ENCODE measurements around the gene ZNF597.

Gene ZNF597

DNA sequence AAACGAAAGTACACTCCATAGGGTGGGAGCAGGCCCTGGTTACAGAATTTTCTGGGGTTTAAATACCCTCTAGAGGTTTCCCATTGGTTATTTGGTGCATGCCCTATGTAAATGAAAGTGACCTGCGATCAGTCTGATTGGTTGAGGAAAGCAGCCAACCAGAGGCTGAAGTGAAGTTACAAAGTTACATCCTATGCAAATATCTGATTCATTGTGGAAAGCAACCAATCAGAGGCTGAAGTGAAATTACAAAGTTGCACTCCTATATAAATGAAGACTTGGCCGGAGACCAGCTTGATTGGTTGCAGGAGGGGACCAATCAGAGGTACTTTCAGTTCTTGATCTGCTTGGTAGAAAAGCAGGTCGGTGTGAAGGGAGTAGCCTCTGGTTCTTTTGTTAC, 24.6 kb upstream of the ZNF597 start:
- DNase-seq: no peak
- no peak overlapping the region for H3K14ac ChIP-seq (ENCODE audit: low read length)
- H2BK12ac ChIP-seq (ENCODE audit: low read length): no peak overlapping the region
- H2AK5ac ChIP-seq (ENCODE audit: low read length): no peak overlapping the region
- H4K12ac ChIP-seq (ENCODE audit: low read depth, low read length): no peak overlapping the region
- H3K27ac ChIP-seq (ENCODE audit: low read depth, low read length): no peak overlapping the region
- WGBS (ENCODE audit: extremely low coverage, insufficient coverage, insufficient read length): no CpG with 5 or more reads among the region's 4 CpGs
- no peak overlapping the region for H3K9ac ChIP-seq (ENCODE audit: low read length)
- no peaks in the 10 kb centered on the region for H3K9me3 ChIP-seq (ENCODE audit: insufficient read depth, low read depth, low read length)
- H3K27me3 ChIP-seq (ENCODE audit: insufficient read depth, low read length): no peaks in the 10 kb centered on the region
- H3K23ac ChIP-seq (ENCODE audit: low read length): no peak overlapping the region
- H3K4me3 ChIP-seq (ENCODE audit: low read depth, low read length): no peak overlapping the region
- peaks cover 0 to 6% of the 10 kb centered on the region in 2 experiments for H3K4me1 ChIP-seq (ENCODE audit: control insufficient read depth in 1 of 2, insufficient read depth in 2 of 2, low read length in 2 of 2)
- H4K8ac ChIP-seq (ENCODE audit: low read depth, low read length): no peak overlapping the region
- no peak overlapping the region for H3K18ac ChIP-seq (ENCODE audit: low read length)
- no peak overlapping the region for H3K4ac ChIP-seq (ENCODE audit: low read depth, low read length)
- H2BK120ac ChIP-seq (ENCODE audit: insufficient read depth, low read length, poor library complexity): no peak overlapping the region
- H3K79me2 ChIP-seq (ENCODE audit: control insufficient read depth, insufficient read depth, low read length, poor library complexity): peaks cover 23% of the 10 kb centered on the region
- H3K79me1 ChIP-seq (ENCODE audit: low read length): no peaks in the 10 kb centered on the region
- peaks cover 16 to 20% of the 10 kb centered on the region in 2 experiments for H3K36me3 ChIP-seq (ENCODE audit: control insufficient read depth in 1 of 2, insufficient read depth in 2 of 2, low read length in 2 of 2)
- H4K91ac ChIP-seq (ENCODE audit: low read depth, low read length): no peak overlapping the region
- no peak overlapping the region for H3K4me2 ChIP-seq (ENCODE audit: low read length)
- H2AFZ ChIP-seq (ENCODE audit: insufficient read depth, low read length, poor library complexity): no peak overlapping the region
- H2BK5ac ChIP-seq (ENCODE audit: low read depth, low read length, poor library complexity): no peak overlapping the region

- no peak overlapping the region for H4K12ac ChIP-seq (ENCODE audit: low read depth, low read length)
- no peak overlapping the region for H3K4me2 ChIP-seq (ENCODE audit: low read length)
- H3K27ac ChIP-seq (ENCODE audit: low read depth, low read length): no peak overlapping the region
- H4K8ac ChIP-seq (ENCODE audit: low read depth, low read length): no peak overlapping the region
- H3K79me2 ChIP-seq (ENCODE audit: control insufficient read depth, insufficient read depth, low read length, poor library complexity): peaks cover 24% of the 10 kb centered on the region
- H3K14ac ChIP-seq (ENCODE audit: low read length): no peak overlapping the region
- no peak overlapping the region for H2AK5ac ChIP-seq (ENCODE audit: low read length)
- no CpG with 5 or more reads among the region's 8 CpGs for WGBS (ENCODE audit: extremely low coverage, insufficient coverage, insufficient read length)
- H3K36me3 ChIP-seq (ENCODE audit: control insufficient read depth in 1 of 2, insufficient read depth in 2 of 2, low read length in 2 of 2): peaks cover 16 to 19% of the 10 kb centered on the region in 2 experiments
- no peak overlapping the region for H2BK5ac ChIP-seq (ENCODE audit: low read depth, low read length, poor library complexity)
- H3K4me3 ChIP-seq (ENCODE audit: low read depth, low read length): no peak overlapping the region
- no peak overlapping the region for H2BK120ac ChIP-seq (ENCODE audit: insufficient read depth, low read length, poor library complexity)
- H2BK12ac ChIP-seq (ENCODE audit: low read length): no peak overlapping the region
- no peak overlapping the region for H3K9ac ChIP-seq (ENCODE audit: low read length)
- no peak overlapping the region for H2AFZ ChIP-seq (ENCODE audit: insufficient read depth, low read length, poor library complexity)
- H4K91ac ChIP-seq (ENCODE audit: low read depth, low read length): no peak overlapping the region
- no peaks in the 10 kb centered on the region for H3K79me1 ChIP-seq (ENCODE audit: low read length)
- H3K18ac ChIP-seq (ENCODE audit: low read length): peak overlapping the region; percentile 34
- H3K27me3 ChIP-seq (ENCODE audit: insufficient read depth, low read length): no peaks in the 10 kb centered on the region
- peaks cover 0 to 6% of the 10 kb centered on the region in 2 experiments for H3K4me1 ChIP-seq (ENCODE audit: control insufficient read depth in 1 of 2, insufficient read depth in 2 of 2, low read length in 2 of 2)
- H3K9me3 ChIP-seq (ENCODE audit: insufficient read depth, low read depth, low read length): no peaks in the 10 kb centered on the region
- H3K4ac ChIP-seq (ENCODE audit: low read depth, low read length): peak overlapping the region; percentile 73
- no peak overlapping the region for H3K23ac ChIP-seq (ENCODE audit: low read length)
- no peak for DNase-seq
Observed at GRCh38 chr16:3467182-3467581, 23.9 kb upstream of the ZNF597 start.

GRCh38 chr16:3465911-3466584, 22.7 kb upstream of the ZNF597 start:
- H3K9ac ChIP-seq (ENCODE audit: low read length): no peak overlapping the region
- H3K4me2 ChIP-seq (ENCODE audit: low read length): no peak overlapping the region
- H3K18ac ChIP-seq (ENCODE audit: low read length): no peak overlapping the region
- peaks cover 0 to 6% of the 10 kb centered on the region in 2 experiments for H3K4me1 ChIP-seq (ENCODE audit: control insufficient read depth in 1 of 2, insufficient read depth in 2 of 2, low read length in 2 of 2)
- no peak overlapping the region for H2AK5ac ChIP-seq (ENCODE audit: low read length)
- H4K8ac ChIP-seq (ENCODE audit: low read depth, low read length): no peak overlapping the region
- H3K23ac ChIP-seq (ENCODE audit: low read length): no peak overlapping the region
- no peak overlapping the region for H3K14ac ChIP-seq (ENCODE audit: low read length)
- H3K27me3 ChIP-seq (ENCODE audit: insufficient read depth, low read length): no peaks in the 10 kb centered on the region
- no peak for DNase-seq
- no peaks in the 10 kb centered on the region for H3K9me3 ChIP-seq (ENCODE audit: insufficient read depth, low read depth, low read length)
- H4K91ac ChIP-seq (ENCODE audit: low read depth, low read length): no peak overlapping the region
- H2AFZ ChIP-seq (ENCODE audit: insufficient read depth, low read length, poor library complexity): no peak overlapping the region
- H2BK120ac ChIP-seq (ENCODE audit: insufficient read depth, low read length, poor library complexity): no peak overlapping the region
- H2BK5ac ChIP-seq (ENCODE audit: low read depth, low read length, poor library complexity): no peak overlapping the region
- H3K4ac ChIP-seq (ENCODE audit: low read depth, low read length): peak overlapping the region; percentile 67
- H3K36me3 ChIP-seq (ENCODE audit: control insufficient read depth in 1 of 2, insufficient read depth in 2 of 2, low read length in 2 of 2): peaks cover 16 to 19% of the 10 kb centered on the region in 2 experiments
- WGBS (ENCODE audit: extremely low coverage, insufficient coverage, insufficient read length): no CpG with 5 or more reads among the region's 21 CpGs
- no peak overlapping the region for H3K4me3 ChIP-seq (ENCODE audit: low read depth, low read length)
- H2BK12ac ChIP-seq (ENCODE audit: low read length): no peak overlapping the region
- H3K79me2 ChIP-seq (ENCODE audit: control insufficient read depth, insufficient read depth, low read length, poor library complexity): peaks cover 30% of the 10 kb centered on the region
- no peaks in the 10 kb centered on the region for H3K79me1 ChIP-seq (ENCODE audit: low read length)
- no peak overlapping the region for H4K12ac ChIP-seq (ENCODE audit: low read depth, low read length)
- no peak overlapping the region for H3K27ac ChIP-seq (ENCODE audit: low read depth, low read length)

GRCh38 chr16:3465301-3465700, 22.0 kb upstream of the ZNF597 start:
- no peak overlapping the region for H2BK12ac ChIP-seq (ENCODE audit: low read length)
- H3K23ac ChIP-seq (ENCODE audit: low read length): no peak overlapping the region
- no peaks in the 10 kb centered on the region for H3K9me3 ChIP-seq (ENCODE audit: insufficient read depth, low read depth, low read length)
- H3K27me3 ChIP-seq (ENCODE audit: insufficient read depth, low read length): no peaks in the 10 kb centered on the region
- H2AK5ac ChIP-seq (ENCODE audit: low read length): no peak overlapping the region
- peak overlapping the region; percentile 46 for H3K4ac ChIP-seq (ENCODE audit: low read depth, low read length)
- H3K14ac ChIP-seq (ENCODE audit: low read length): no peak overlapping the region
- no peak overlapping the region for H2BK120ac ChIP-seq (ENCODE audit: insufficient read depth, low read length, poor library complexity)
- no CpG with 5 or more reads among the region's 12 CpGs for WGBS (ENCODE audit: extremely low coverage, insufficient coverage, insufficient read length)
- H3K4me2 ChIP-seq (ENCODE audit: low read length): no peak overlapping the region
- H2AFZ ChIP-seq (ENCODE audit: insufficient read depth, low read length, poor library complexity): no peak overlapping the region
- H4K12ac ChIP-seq (ENCODE audit: low read depth, low read length): peak overlapping the region; percentile 4
- no peak overlapping the region for H4K91ac ChIP-seq (ENCODE audit: low read depth, low read length)
- H3K18ac ChIP-seq (ENCODE audit: low read length): peak overlapping the region; percentile 25
- no peaks in the 10 kb centered on the region for H3K79me1 ChIP-seq (ENCODE audit: low read length)
- peaks cover 3 to 6% of the 10 kb centered on the region in 2 experiments for H3K4me1 ChIP-seq (ENCODE audit: control insufficient read depth in 1 of 2, insufficient read depth in 2 of 2, low read length in 2 of 2)
- no peak overlapping the region for H4K8ac ChIP-seq (ENCODE audit: low read depth, low read length)
- peaks cover 33% of the 10 kb centered on the region for H3K79me2 ChIP-seq (ENCODE audit: control insufficient read depth, insufficient read depth, low read length, poor library complexity)
- no peak for DNase-seq
- H3K27ac ChIP-seq (ENCODE audit: low read depth, low read length): no peak overlapping the region
- H2BK5ac ChIP-seq (ENCODE audit: low read depth, low read length, poor library complexity): no peak overlapping the region
- H3K4me3 ChIP-seq (ENCODE audit: low read depth, low read length): no peak overlapping the region
- H3K9ac ChIP-seq (ENCODE audit: low read length): no peak overlapping the region
- peaks cover 16 to 19% of the 10 kb centered on the region in 2 experiments for H3K36me3 ChIP-seq (ENCODE audit: control insufficient read depth in 1 of 2, insufficient read depth in 2 of 2, low read length in 2 of 2)
